Measurements from ENCODE around the gene DCDC2B. TPM values are rescaled to one million over a fixed set of nuclear protein-coding genes. Genes with fewer than 3 reads are reported as not detected.
A peak's percentile ranks its signal among the peaks of the same experiment; 100 is the strongest.
"Not testable (repeated sequence)": the region's sequence is repeated elsewhere in the genome, so short reads cannot be mapped to it uniquely, and the experiment has no call there.

Gene DCDC2B
- total and polyA plus RNA-seq, 9 of the 15 experiments (the other 6 are each of a cell fraction or from before 2014, with no cell fraction given): not detected

- no peak for TF ChIP-seq PREB (CRISPR knock-in tag; IDR thresholded peaks at IDR 0.05)
- no peak for TF ChIP-seq USF2 (CRISPR knock-in tag; IDR thresholded peaks at IDR 0.05)
Measured at GRCh38 chr1:32159189-32159588, 49.7 kb upstream of the DCDC2B start (continued).

- H3K27ac ChIP-seq (ENCODE audit: extremely low read depth, low read depth, low read length): no peak overlapping the region
- no peaks in the 10 kb centered on the region for H3K9me3 ChIP-seq (replicated peaks; ENCODE audit: control insufficient read depth, insufficient read depth, low read depth, low read length)
- WGBS (ENCODE audit: insufficient coverage, low coverage, missing lambda C conversion rate): 88% methylated on average over 2 of the region's 2 CpGs
- DNase-seq (ENCODE audit: extremely low read depth in 1 of 4, low spot score in 3 of 4): no peak
- H4K20me1 ChIP-seq (replicated peaks; ENCODE audit: control insufficient read depth, insufficient read depth, low read length): no peaks in the 10 kb centered on the region
- no peaks in the 10 kb centered on the region for H3K27me3 ChIP-seq (ENCODE audit: control insufficient read depth in 2 of 2, insufficient read depth in 2 of 2, low read length in 2 of 2)
- TF ChIP-seq PHF21A (IDR thresholded peaks at IDR 0.05; ENCODE audit: borderline replicate concordance, low read depth): no peak
- TF ChIP-seq NBN (IDR thresholded peaks at IDR 0.05; ENCODE audit: low read depth): no peak
- no peak for TF ChIP-seq NFIX (CRISPR knock-in tag; IDR thresholded peaks at IDR 0.05; ENCODE audit: low read depth)
- 0 out of 2 replicates have a peak, but pooled peaks have one; percentile 35 for TF ChIP-seq POLR2AphosphoS2 (IDR thresholded peaks at IDR 0.05; ENCODE audit: low read length)
- no peak for FAIRE-seq
- no peak overlapping the region for H3K9ac ChIP-seq (ENCODE audit: insufficient read depth in 1 of 2, low read depth in 2 of 2, low read length in 2 of 2)
- ChIA-PET CTCF (ENCODE audit: low intra/inter-chr PET ratio) (no interaction called here), POLR2A (interaction anchor here (0.8 to 1.3 kb wide), 4 partner anchors 9 to 18 kb away, joined by 3 to 4 read pairs (median 3); partner anchors contain the start of gene TXLNA)
- no peak overlapping the region for H3K4me3 ChIP-seq
- H3K4me2 ChIP-seq (ENCODE audit: insufficient read depth, low read length): no peak overlapping the region
- no peaks in the 10 kb centered on the region for H3K79me2 ChIP-seq (ENCODE audit: control insufficient read depth, insufficient read depth, low read length)
- intact Hi-C loops (cut with micrococcal nuclease) (no loop called here), in situ Hi-C loops (cut with MboI) (no loop called here)
- H2AFZ ChIP-seq (ENCODE audit: low read depth, low read length): no peak overlapping the region
- H3K9me1 ChIP-seq (ENCODE audit: control insufficient read depth, insufficient read depth, low read length): no peaks in the 10 kb centered on the region
- BruUV-seq (replicated peaks): no TSS peak
- H3K4me1 ChIP-seq (replicated peaks in 1 of 2; ENCODE audit: control insufficient read depth in 2 of 2, insufficient read depth in 2 of 2, low read length in 2 of 2): no peaks in the 10 kb centered on the region
- peaks cover 83% of the 10 kb centered on the region for H3K36me3 ChIP-seq (ENCODE audit: control insufficient read depth, insufficient read depth, low read length)
- no peak for ATAC-seq
Measured at GRCh38 chr1:32163405-32163804, 45.5 kb upstream of the DCDC2B start.

GRCh38 chr1:32165633-32166032, 43.3 kb upstream of the DCDC2B start:
- in situ Hi-C loops (cut with MboI); ATAC-seq; H3K4me2 ChIP-seq (ENCODE audit: insufficient read depth, low read length); H3K27ac ChIP-seq (ENCODE audit: extremely low read depth, low read depth, low read length); H3K9me1 ChIP-seq (ENCODE audit: control insufficient read depth, insufficient read depth, low read length); intact Hi-C loops (cut with micrococcal nuclease); FAIRE-seq; CTCF ChIA-PET (ENCODE audit: low intra/inter-chr PET ratio); DNase-seq (ENCODE audit: extremely low read depth in 1 of 4, low spot score in 3 of 4); BruUV-seq (replicated peaks); H3K9me3 ChIP-seq (replicated peaks; ENCODE audit: control insufficient read depth, insufficient read depth, low read depth, low read length); H2AFZ ChIP-seq (ENCODE audit: low read depth, low read length); H3K4me1 ChIP-seq (replicated peaks in 1 of 2; ENCODE audit: control insufficient read depth in 2 of 2, insufficient read depth in 2 of 2, low read length in 2 of 2); H3K27me3 ChIP-seq (ENCODE audit: control insufficient read depth in 2 of 2, insufficient read depth in 2 of 2, low read length in 2 of 2); H3K4me3 ChIP-seq; H4K20me1 ChIP-seq (replicated peaks; ENCODE audit: control insufficient read depth, insufficient read depth, low read length); H3K79me2 ChIP-seq (ENCODE audit: control insufficient read depth, insufficient read depth, low read length); H3K9ac ChIP-seq (ENCODE audit: insufficient read depth in 1 of 2, low read depth in 2 of 2, low read length in 2 of 2): not testable (repeated sequence)
- POLR2A ChIA-PET: interaction anchor here (1.4 kb wide), 1 partner anchor 54 kb away, joined by 3 read pairs; no protein-coding TSS in a partner anchor
- peaks cover 82% of the 10 kb centered on the region for H3K36me3 ChIP-seq (ENCODE audit: control insufficient read depth, insufficient read depth, low read length)
- WGBS (ENCODE audit: insufficient coverage, low coverage, missing lambda C conversion rate): 98% methylated on average over 10 of the region's 10 CpGs

All from K562 (cell line).